Stimulated activated naive CD8-positive, alpha-beta T cell treated with anti-CD3 and anti-CD28 coated beads, Interleukin-15, Interleukin-2, amounts not matched to agents 100 U/mL and 50 U/mL, for 24 hours (primary cell): ENCODE data around the gene KAT2B.

Experiments used
- ATAC-seq: fragments of 150-1000 bp; cut with Tn5 transposase; one replicate; pipeline ENCODE4 v1.10.0; 2021
- DNase-seq: peaks from one replicate; pipeline ENCODE4 v3.0.0; 2021

Gene KAT2B

GRCh38 chr3:20096135-20096685, 56.0 kb downstream of the KAT2B start:
- ATAC-seq (no peak), DNase-seq (no peak)

DNA sequence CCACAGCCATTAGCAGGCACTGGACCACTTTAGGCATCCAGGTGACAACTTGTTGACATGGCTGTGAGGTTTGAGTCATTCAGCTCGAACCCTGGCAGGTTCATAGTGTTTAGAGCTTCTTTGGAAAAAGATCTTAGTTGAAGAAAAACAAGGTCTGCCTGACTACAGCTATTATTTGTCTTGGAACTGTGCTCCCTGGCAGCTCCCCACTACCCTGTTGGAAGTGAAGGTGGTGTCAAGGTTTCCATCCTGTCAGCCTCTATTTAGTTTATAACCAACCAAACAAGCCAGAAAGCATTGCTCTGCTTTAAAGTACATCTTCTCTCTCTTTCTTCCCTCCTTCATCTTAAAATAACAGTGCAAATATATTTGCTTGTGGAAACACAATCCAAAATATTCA, 56.8 kb downstream of the KAT2B start:
- DNase-seq: no peak

GRCh38 chr3:20099060-20099459, 58.8 kb downstream of the KAT2B start:
- no peak for ATAC-seq

More for the DNA sequence above, 56.8 kb downstream of the KAT2B start:
- ATAC-seq: no peak

GRCh38 chr3:20100151-20100550, 59.9 kb downstream of the KAT2B start:
- ATAC-seq (no peak), DNase-seq (no peak)

More at GRCh38 chr3:20099060-20099459, 58.8 kb downstream of the KAT2B start:
- DNase-seq: no peak

DNA sequence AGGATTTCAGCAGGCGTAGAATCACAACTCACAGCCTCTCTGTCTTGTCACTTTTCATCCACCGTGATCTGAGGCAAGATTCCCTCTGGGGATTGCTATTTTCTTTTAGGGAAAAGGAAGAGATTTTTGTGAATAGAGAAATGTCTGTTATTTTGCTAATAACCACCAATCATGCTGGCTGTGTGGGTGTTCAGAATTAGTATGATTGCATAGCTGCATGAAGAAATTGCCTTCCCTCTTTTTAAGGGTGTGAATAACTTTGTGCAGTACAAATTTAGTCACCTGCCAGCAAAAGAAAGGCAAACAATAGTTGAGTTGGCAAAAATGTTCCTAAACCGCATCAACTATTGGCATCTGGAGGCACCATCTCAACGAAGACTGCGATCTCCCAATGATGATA, 60.8 kb downstream of the KAT2B start:
- no peak for DNase-seq
- no peak for ATAC-seq

- ATAC-seq (peak; percentile 56), DNase-seq (no peak)
Observed at GRCh38 chr3:20103731-20104130, 63.5 kb downstream of the KAT2B start.

DNA sequence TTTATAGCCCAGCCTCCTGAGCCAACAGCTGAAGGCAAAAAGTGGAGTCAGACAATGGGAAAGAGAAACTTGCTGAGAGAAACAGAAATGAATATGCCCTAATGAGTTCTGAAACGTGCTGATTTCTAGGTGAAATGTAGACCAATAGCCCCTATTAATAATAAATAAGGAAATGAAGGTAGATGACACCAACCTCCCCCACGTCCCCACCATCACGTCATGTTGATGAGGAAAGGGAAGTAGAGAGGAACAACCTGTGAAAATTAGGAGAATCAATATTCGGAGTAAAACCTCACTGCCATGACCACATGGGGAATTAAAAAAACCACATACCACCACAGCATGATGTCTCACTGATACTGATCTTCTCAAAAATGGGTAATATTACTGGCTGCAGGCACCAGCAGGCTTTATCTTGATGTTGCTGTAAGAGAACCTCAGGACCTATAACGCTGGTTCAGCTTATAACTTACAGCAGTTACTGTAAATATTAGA, 64.0 kb downstream of the KAT2B start:
- ATAC-seq: peak; percentile 91
- peak; percentile 67 for DNase-seq

DNA sequence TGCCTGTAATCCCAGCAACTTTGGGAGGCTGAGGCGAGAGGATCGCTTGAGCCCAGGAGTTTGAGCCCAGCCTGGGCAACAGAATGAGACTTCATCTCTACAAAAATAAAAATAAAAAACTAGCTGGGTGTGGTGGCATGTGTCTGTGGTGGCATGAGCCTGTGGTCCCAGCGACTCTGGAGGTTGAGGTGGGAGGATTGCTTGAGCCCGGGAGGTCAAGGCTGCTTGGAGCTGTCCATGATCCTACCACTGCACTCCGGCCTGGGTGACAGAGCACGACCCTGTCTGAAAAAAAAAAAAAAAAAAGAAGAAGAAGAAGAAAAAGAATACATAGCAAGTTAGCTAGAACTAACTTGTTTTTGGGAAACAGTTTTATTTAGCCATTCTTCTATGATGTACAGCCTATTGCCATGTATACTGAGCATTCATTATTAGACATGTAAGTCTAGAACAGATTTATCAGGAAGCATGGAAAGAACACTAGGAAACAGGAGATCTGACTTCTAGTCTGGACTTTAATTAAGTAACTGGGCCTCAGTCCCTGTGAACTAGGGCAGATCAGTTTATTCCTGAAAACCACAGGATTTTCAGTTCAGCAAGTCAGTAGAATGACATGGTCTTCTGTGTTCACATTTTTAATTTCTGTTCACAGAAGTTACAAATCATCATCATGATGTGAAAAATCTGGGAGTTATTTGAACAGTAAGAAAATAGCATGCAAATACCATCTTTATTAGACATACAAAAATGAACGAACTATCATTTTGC, 65.5 kb downstream of the KAT2B start:
- no peak for ATAC-seq
- DNase-seq: no peak

DNA sequence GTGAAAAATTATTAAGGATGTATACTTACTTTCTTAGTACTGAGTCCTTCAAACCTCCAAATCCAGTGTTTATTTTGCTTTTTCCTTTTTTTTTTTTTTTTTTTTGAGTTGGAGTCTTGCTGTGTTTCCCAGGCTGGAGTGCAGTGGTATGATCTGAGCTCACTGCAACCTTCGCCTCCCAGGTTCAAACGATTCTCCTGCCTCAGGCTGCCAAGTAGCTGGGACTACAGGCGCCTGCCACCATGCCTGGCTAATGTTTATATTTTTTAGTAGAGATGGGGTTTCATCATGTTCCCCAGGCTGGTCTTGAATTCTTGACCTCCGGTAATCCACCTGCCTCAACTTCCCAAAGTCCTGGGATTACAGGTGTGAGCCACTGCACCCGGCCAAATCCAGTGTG, 67.5 kb downstream of the KAT2B start:
- DNase-seq (no peak), ATAC-seq (no peak)

- no peak for ATAC-seq
- no peak for DNase-seq
Observed at GRCh38 chr3:20108869-20109268, 68.6 kb downstream of the KAT2B start.

DNA sequence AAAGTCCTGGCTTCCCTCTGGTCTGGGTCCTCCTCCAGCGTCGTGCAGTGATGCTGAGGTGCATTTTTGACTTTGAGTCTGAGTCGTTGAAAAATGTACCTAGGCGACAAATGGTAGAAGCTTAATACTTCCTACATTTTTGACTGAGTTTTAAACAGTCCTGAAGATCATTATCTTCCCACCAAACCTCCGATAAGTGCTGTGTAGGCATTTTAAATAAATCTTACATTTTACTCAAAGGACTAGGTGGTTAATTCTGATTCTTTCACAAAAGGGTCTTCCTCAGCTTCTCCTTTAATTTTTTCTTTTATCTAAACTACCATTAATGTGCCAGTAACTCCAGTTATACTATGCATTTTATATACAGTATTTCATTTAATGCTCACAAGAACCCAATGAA, 70.6 kb downstream of the KAT2B start:
- ATAC-seq: no peak
- no peak for DNase-seq

DNA sequence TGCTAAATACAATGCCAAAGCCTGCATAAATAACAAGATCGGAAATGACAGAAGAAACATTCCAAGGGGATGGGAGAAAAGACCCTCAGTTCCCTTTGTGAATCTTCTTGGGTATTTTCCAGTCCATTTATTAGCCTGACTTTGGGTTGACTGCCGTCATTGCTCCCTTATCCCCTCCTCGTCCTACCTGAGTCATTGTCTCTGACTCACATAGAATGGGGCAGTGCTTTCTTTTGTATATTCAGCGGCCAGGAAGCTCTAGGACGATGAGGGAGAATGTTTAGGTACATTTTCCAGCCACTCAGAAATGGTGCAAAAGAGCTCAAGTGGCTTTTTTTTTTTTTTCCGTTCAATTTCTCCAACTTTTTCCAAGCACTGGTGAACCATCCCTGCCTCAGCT, 71.6 kb downstream of the KAT2B start:
- DNase-seq (no peak), ATAC-seq (no peak)

DNA sequence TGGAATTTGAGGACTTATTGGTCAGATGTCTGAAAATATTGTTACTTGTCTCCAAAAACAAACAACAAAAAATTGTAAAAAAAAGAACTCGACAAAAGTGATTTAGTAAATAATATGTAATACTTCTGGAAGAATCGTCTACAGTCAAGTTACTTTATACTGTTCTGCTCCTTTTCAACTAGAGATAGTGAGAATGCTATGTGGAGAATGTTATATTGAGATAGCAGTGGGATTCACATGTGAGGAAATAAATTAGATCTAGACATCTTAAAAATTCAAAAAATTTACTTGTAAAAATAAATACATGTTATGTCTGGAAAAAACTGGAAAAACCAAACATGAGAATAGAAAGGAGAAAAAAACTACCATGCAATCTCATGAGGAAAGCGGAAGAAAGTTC, 80.8 kb downstream of the KAT2B start:
- ATAC-seq (no peak), DNase-seq (no peak)

DNA sequence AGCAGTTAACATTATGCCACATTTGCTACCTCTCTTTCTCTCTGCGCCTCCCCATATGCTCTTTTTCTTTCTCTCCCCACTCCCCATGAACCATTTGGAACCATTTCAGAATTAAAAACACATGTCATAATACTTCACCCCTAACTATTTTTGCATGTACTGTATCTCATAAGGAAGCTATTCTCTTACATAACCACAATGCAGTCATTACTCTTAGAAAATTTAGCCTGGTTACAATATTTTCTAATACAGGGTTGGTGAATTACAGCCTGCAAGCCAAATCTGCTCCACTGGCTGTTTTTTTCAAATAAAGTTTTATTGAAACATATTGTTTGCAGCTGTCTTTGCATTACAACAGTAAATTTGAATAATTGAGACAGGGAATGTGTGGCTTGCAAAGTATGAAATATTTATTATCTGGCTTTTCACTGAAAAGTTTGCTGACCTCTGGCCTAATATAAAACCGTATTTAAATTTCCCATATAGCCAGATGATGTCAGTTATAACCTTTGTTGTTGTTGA, 82.9 kb downstream of the KAT2B start:
- no peak for ATAC-seq
- no peak for DNase-seq

- ATAC-seq (no peak), DNase-seq (no peak)
Observed at GRCh38 chr3:20125289-20125688, 85.0 kb downstream of the KAT2B start.

DNA sequence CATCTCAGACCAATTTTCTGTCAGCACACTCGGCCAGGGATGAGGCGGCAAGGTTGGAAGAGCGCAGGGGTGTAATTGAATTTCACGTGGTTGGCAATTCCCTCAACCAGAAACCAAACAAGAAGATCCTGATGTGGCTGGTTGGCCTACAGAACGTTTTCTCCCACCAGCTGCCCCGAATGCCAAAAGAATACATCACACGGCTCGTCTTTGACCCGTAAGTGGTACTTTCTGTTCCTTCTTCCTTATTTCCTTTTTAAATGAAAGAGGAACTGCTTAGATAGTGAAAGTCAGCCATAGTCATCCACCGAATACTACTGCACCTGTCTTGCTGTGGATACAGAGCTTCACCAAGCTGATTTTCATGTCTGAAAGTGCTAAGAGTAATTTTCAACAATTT, 85.7 kb downstream of the KAT2B start:
- peak; percentile 32 for ATAC-seq
- DNase-seq: no peak

GRCh38 chr3:20128358-20128757, 88.1 kb downstream of the KAT2B start:
- DNase-seq (no peak), ATAC-seq (no peak)

- DNase-seq (no peak), ATAC-seq (no peak)
Observed at GRCh38 chr3:20130106-20130505, 89.9 kb downstream of the KAT2B start.

DNA sequence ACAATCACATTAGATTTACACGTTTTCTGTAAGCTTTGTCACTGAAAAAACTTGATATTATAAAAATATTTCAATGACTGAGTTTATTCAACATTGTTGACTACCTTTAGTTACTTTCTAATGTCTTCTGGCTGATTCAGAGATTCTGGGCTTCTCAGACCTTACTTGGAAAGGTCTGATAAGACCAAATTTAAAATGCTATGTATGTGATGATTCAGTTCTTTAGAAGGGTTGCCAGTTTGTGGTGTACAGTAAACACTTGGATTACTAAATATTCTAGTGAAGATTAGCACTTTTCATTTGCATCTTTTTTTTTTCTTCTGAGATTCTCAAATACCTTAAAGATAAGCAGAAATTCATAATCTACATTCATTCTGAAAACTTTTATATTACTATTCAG, 96.0 kb downstream of the KAT2B start:
- ATAC-seq (no peak), DNase-seq (no peak)

GRCh38 chr3:20137647-20138046, 97.4 kb downstream of the KAT2B start:
- no peak for DNase-seq
- no peak for ATAC-seq

GRCh38 chr3:20140881-20141280, 100.6 kb downstream of the KAT2B start:
- ATAC-seq: no peak
- no peak for DNase-seq

DNA sequence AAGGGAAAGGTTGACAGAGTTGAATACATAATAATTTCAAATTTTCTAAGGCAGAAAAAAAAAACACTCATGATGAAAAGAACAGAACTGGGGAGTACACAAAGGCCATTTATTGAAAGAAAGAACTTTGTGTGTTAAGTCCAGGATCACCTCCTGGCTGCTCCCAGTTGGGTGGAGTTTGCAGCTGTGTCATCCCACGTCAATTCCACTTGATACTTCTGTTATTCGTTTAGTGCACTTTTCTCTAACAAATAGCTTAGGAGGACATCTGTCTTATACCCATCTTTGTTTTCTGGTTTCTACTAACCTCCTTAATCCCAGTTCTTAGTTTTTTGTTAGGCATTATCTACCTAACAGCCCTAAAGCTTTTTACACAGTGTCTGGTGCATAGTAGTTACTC, 101.1 kb downstream of the KAT2B start:
- ATAC-seq: no peak

DNA sequence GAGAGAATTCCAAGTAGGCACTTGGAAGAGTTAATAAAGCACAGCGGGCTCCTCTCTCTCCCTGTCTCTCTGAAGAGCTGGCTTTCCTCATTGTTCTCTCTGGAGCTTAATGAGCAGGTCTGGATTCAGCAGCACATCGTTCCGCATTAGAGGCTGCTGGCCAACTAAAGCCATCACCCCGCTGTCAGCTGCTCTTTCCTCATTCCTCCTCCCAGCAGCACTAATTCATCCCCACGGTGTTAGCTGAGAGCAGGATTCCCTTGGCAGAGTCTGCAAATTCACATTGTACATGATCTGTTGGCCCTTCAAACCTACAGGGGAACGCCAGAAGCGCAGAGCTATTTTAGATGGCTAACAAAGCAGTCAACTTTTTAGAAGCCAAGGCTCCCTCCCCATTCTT, 101.6 kb downstream of the KAT2B start:
- DNase-seq (no peak), ATAC-seq (no peak)

More for the DNA sequence above, 101.1 kb downstream of the KAT2B start:
- DNase-seq: no peak

- DNase-seq (no peak), ATAC-seq (no peak)
Observed at GRCh38 chr3:20142517-20142916, 102.3 kb downstream of the KAT2B start.
